Erythroblast (primary cell): ENCODE data around the gene EDARADD.

Source experiments
- GATA1 ChIP-seq: IDR thresholded peaks from 2 replicates; pipeline ENCODE4 v1.6.1; 2011; ENCODE audit warnings: low read depth, mild to moderate bottlenecking, control low read depth, low read length, moderate library complexity
- POLR2A ChIP-seq: IDR thresholded peaks from 2 replicates; pipeline ENCODE4 v1.6.1; 2011; ENCODE audit warnings: mild to moderate bottlenecking, low read length

GRCh38 chr1:236425031-236425663, 31.1 kb downstream of the EDARADD start:
- TF ChIP-seq POLR2A = no peak
- no peak for TF ChIP-seq GATA1
